Neuronal stem cell (in vitro differentiated cells): Measurements from ENCODE around the gene CDH23.
A peak's percentile ranks its signal among the peaks of the same experiment; 100 is the strongest.

Experiments used
- DNase-seq: peaks from one replicate; pipeline ENCODE4 v3.0.0-alpha.2; 2013; ENCODE audit warnings: low spot score
- H2AFZ ChIP-seq: one replicate; pipeline ENCODE4 v1.6.1; 2013; ENCODE audit warnings: mild to moderate bottlenecking, low read length, inconsistent platforms
- H2AK5ac ChIP-seq: 2 replicates; pipeline ENCODE4 v1.6.1; 2013; ENCODE audit warnings: low read depth, mild to moderate bottlenecking, inconsistent platforms, low read length, moderate library complexity, mixed read lengths
- H2BK120ac ChIP-seq: 2 replicates; pipeline ENCODE4 v1.6.1; 2013; ENCODE audit warnings: low read depth, mild to moderate bottlenecking, inconsistent platforms, low read length, moderate library complexity, mixed read lengths
- H2BK12ac ChIP-seq: one replicate; pipeline ENCODE4 v1.6.1; 2013; ENCODE audit warnings: low read length, inconsistent platforms
- H2BK15ac ChIP-seq: 2 replicates; pipeline ENCODE4 v1.6.1; 2013; ENCODE audit warnings: mild to moderate bottlenecking, low read length, inconsistent platforms, mixed read lengths
- H2BK5ac ChIP-seq: one replicate; pipeline ENCODE4 v1.6.1; 2013; ENCODE audit warnings: inconsistent platforms, mild to moderate bottlenecking, low read length, moderate library complexity
- H3K14ac ChIP-seq: one replicate; pipeline ENCODE4 v1.6.1; 2013; ENCODE audit warnings: low read length, inconsistent platforms
- H3K18ac ChIP-seq: 2 replicates; pipeline ENCODE4 v1.6.1; 2013; ENCODE audit warnings: low read length, inconsistent platforms
- H3K23ac ChIP-seq: 2 replicates; pipeline ENCODE4 v1.6.1; 2013; ENCODE audit warnings: low read depth, mild to moderate bottlenecking, mixed read lengths, low read length, inconsistent platforms; ENCODE audit not compliant: poor library complexity
- H3K27ac ChIP-seq: replicated peaks from 3 replicates; pipeline ENCODE4 v1.5.1; 2013; ENCODE audit warnings: low read length, inconsistent platforms
- H3K27me3 ChIP-seq, 3 experiments: 2 replicates each; pipeline ENCODE4 v1.6.1; 2013; ENCODE audit warnings: low read length in 3 of 3, mild to moderate bottlenecking in 2 of 3, inconsistent platforms in 1 of 3, low read depth in 1 of 3, mixed read lengths in 1 of 3, moderate library complexity in 1 of 3; ENCODE audit not compliant: control insufficient read depth in 3 of 3, insufficient read depth in 3 of 3
- H3K36me3 ChIP-seq, 2 donors: replicated peaks in 1 of 2; 2 replicates each; pipeline ENCODE4 v1.6.1; 2013; ENCODE audit warnings: low read length in 2 of 2; ENCODE audit not compliant: control insufficient read depth in 2 of 2, insufficient read depth in 2 of 2
- H3K4ac ChIP-seq: 2 replicates; pipeline ENCODE4 v1.6.1; 2013; ENCODE audit warnings: inconsistent platforms, mild to moderate bottlenecking, low read length, moderate library complexity
- H3K4me1 ChIP-seq, 2 donors: 1 replicate in 1 of 2; 2 replicates in 1 of 2; pipeline ENCODE4 v1.6.1; 2013; ENCODE audit warnings: low read length in 2 of 2, low read depth in 1 of 2; ENCODE audit not compliant: control insufficient read depth in 2 of 2, insufficient read depth in 1 of 2
- H3K4me2 ChIP-seq: one replicate; pipeline ENCODE4 v1.6.1; 2013; ENCODE audit warnings: mild to moderate bottlenecking, low read length, inconsistent platforms; ENCODE audit not compliant: insufficient read depth, poor library complexity, severe bottlenecking
- H3K4me3 ChIP-seq, 2 donors: 2 replicates each; pipeline ENCODE4 v1.5.1; 2013; ENCODE audit warnings: low read length in 2 of 2, mild to moderate bottlenecking in 2 of 2, inconsistent platforms in 1 of 2, moderate library complexity in 1 of 2
- H3K79me1 ChIP-seq: one replicate; pipeline ENCODE4 v1.6.1; 2013; ENCODE audit warnings: low read depth, mild to moderate bottlenecking, inconsistent platforms, low read length, moderate library complexity
- H3K9ac ChIP-seq: one replicate; pipeline ENCODE4 v1.6.1; 2013; ENCODE audit warnings: mild to moderate bottlenecking, low read depth, low read length, inconsistent platforms; ENCODE audit not compliant: poor library complexity
- H3K9me3 ChIP-seq, 2 donors: replicated peaks in 1 of 2; 2 replicates each; pipeline versions ENCODE3 to v1.6.1; 2013; ENCODE audit warnings: low read length in 2 of 2, mild to moderate bottlenecking in 2 of 2, inconsistent platforms in 1 of 2, low read depth in 1 of 2, mixed read lengths in 1 of 2, moderate library complexity in 1 of 2; ENCODE audit not compliant: control insufficient read depth in 2 of 2, insufficient read depth in 1 of 2
- H4K8ac ChIP-seq: one replicate; pipeline ENCODE4 v1.6.1; 2013; ENCODE audit warnings: low read depth, mild to moderate bottlenecking, inconsistent platforms, low read length, moderate library complexity
- H4K91ac ChIP-seq: one replicate; pipeline ENCODE4 v1.6.1; 2013; ENCODE audit warnings: low read length, low read depth, mild to moderate bottlenecking, inconsistent platforms; ENCODE audit not compliant: poor library complexity
- WGBS, 2 donors: extraction: QIAGEN DNeasy Blood & Tissue Kit; methylation state at CpG; one replicate each; pipeline ENCODE4 v1.1.7; 2013; ENCODE audit warnings: missing lambda C conversion rate in 2 of 2, mixed read lengths in 1 of 2; ENCODE audit not compliant: insufficient read length in 2 of 2, insufficient replicate concordance in 1 of 2; ENCODE audit errors: extremely low coverage in 2 of 2; 5-methylcytosine and 5-hydroxymethylcytosine counted together

CDH23 gene

DNA sequence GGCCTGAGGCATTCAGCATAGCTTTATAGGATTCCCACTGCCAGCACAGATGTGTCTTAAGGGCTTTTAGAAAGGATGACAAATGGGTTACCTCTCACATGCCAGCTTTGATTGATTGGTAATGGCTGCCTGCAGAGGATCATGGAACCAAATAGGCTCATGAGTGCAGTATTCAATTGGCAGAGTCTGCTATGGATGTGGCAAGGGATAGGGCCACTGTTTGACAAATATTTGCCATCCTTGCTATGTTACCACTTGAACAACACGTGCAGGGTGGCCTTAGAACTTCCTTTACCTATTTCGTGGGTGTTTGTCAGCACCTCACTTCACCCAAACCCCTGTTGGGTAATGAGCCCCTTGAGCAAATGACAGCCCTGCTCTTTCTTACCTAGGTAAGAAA, 183.7 kb downstream of the CDH23 start:
- Histone ChIP-seq H2AK5ac (no peak overlapping the region), H3K4ac (no peak overlapping the region), H2BK12ac (no peak overlapping the region), H3K4me1 (peaks cover 0 to 6% of the 10 kb centered on the region in 2 donors), H3K4me2 (no peak overlapping the region), H3K4me3 (no peak overlapping the region), H4K8ac (no peak overlapping the region), H2BK15ac (no peak overlapping the region), H2BK5ac (no peak overlapping the region), H3K27ac (no peak overlapping the region), H2BK120ac (no peak overlapping the region), H3K36me3 (no peaks in the 10 kb centered on the region), H3K9ac (no peak overlapping the region), H3K79me1 (no peaks in the 10 kb centered on the region), H3K23ac (no peak overlapping the region), H4K91ac (no peak overlapping the region), H2AFZ (no peak overlapping the region), H3K27me3 (peaks cover 0 to 3% (median 0%) of the 10 kb centered on the region in 3 experiments), H3K9me3 (no peaks in the 10 kb centered on the region), H3K18ac (no peak overlapping the region), H3K14ac (no peak overlapping the region)
- no peak for DNase-seq
- WGBS, 2 donors = no CpG with 5 or more reads among the region's 2 CpGs

DNA sequence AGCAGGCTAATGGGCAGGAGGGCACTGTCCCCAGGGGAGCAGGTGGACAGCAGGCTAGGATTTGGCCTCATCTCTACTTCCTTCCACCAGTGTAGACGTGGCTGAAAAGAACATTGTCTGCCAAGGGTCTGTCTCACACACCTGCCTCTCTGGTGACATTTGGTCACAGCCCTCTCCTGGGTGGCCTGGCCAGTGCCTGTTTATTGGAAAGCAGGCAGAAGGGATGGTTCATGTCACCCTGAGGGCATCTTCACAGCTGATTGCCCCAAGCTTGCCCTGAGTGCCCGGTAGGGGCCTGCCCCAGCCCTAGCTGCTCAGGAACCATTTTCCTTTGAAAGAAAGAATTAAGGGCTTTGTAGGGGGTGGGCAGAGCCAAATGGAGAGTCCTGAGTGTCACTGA, 184.2 kb downstream of the CDH23 start:
- Histone ChIP-seq H2BK12ac (no peak overlapping the region), H3K36me3 (no peaks in the 10 kb centered on the region), H2AFZ (no peak overlapping the region), H3K79me1 (no peaks in the 10 kb centered on the region), H3K27ac (no peak overlapping the region), H3K23ac (no peak overlapping the region), H2BK5ac (no peak overlapping the region), H3K4me1 (peaks cover 0 to 10% of the 10 kb centered on the region in 2 donors), H3K14ac (no peak overlapping the region), H2BK120ac (no peak overlapping the region), H3K18ac (no peak overlapping the region), H3K9me3 (no peaks in the 10 kb centered on the region), H3K27me3 (peaks cover 0 to 3% (median 0%) of the 10 kb centered on the region in 3 experiments), H2AK5ac (no peak overlapping the region), H3K4me3 (no peak overlapping the region), H3K9ac (no peak overlapping the region), H3K4me2 (no peak overlapping the region), H4K8ac (no peak overlapping the region), H3K4ac (no peak overlapping the region), H4K91ac (no peak overlapping the region), H2BK15ac (no peak overlapping the region)
- WGBS, 2 donors = no CpG with 5 or more reads among the region's 2 CpGs
- DNase-seq = no peak

DNA sequence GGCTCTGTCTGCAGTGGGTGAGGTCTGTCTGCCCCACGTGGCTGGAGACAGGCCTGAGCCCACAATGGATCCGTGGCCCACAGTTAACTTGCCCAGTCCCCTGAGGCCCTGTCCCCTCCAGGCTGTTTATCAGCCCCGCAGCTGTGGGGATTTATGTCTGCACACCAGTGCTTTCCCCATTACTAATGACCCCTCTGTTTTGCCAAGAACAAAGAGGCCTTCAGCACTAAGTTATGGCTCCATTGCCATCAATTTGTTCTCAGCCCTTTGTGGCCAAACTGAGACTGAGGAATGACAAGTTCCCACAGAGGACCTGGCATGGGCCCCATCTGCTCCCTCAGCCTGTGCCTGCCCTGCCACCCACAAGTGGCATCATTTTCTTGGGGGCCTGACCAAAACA, 184.7 kb downstream of the CDH23 start:
- Histone ChIP-seq H3K14ac (no peak overlapping the region), H2AK5ac (no peak overlapping the region), H3K4me1 (peaks cover 0 to 6% of the 10 kb centered on the region in 2 donors), H3K27me3 (no peaks in the 10 kb centered on the region), H2AFZ (no peak overlapping the region), H3K4me3 (no peak overlapping the region), H4K8ac (no peak overlapping the region), H2BK12ac (no peak overlapping the region), H3K36me3 (no peaks in the 10 kb centered on the region), H2BK15ac (no peak overlapping the region), H3K4me2 (no peak overlapping the region), H3K4ac (no peak overlapping the region), H3K9ac (no peak overlapping the region), H3K18ac (no peak overlapping the region), H2BK5ac (no peak overlapping the region), H3K79me1 (no peaks in the 10 kb centered on the region), H2BK120ac (no peak overlapping the region), H3K23ac (no peak overlapping the region), H4K91ac (no peak overlapping the region), H3K9me3 (no peaks in the 10 kb centered on the region), H3K27ac (no peak overlapping the region)
- WGBS, 2 donors = no CpG with 5 or more reads among the region's 3 CpGs
- DNase-seq = no peak

DNA sequence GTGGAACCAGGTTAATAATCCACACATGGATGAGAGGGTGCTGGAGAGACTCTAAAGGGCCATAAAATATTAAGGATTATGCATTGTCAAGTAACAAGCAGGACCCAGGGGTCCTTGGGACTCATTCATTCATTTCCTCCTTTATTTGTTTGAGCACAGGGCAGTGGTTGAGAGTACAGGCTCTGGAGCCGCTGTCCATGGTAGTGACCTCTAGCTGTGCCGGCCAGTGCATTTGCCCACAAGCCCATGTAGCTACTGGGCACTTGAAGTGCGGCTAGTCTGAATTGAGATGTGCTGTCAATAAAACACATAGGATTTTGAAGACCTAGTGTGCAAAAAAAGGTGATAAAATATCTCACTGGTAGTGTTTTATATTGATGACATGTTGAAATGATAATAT, 185.3 kb downstream of the CDH23 start:
- Histone ChIP-seq H3K4me3 (no peak overlapping the region), H3K27ac (no peak overlapping the region), H3K9ac (no peak overlapping the region), H2BK5ac (no peak overlapping the region), H3K14ac (no peak overlapping the region), H3K27me3 (no peaks in the 10 kb centered on the region), H3K4me1 (peaks cover 0 to 4% of the 10 kb centered on the region in 2 donors), H3K79me1 (no peaks in the 10 kb centered on the region), H4K8ac (no peak overlapping the region), H2BK15ac (no peak overlapping the region), H2BK120ac (no peak overlapping the region), H3K18ac (no peak overlapping the region), H3K9me3 (no peaks in the 10 kb centered on the region), H3K36me3 (no peaks in the 10 kb centered on the region), H3K23ac (no peak overlapping the region), H2BK12ac (no peak overlapping the region), H2AFZ (no peak overlapping the region), H4K91ac (no peak overlapping the region), H2AK5ac (no peak overlapping the region), H3K4ac (no peak overlapping the region), H3K4me2 (no peak overlapping the region)
- peak; percentile 23 for DNase-seq
- WGBS, 2 donors = no CpG with 5 or more reads among the region's 3 CpGs
